Measurements from ENCODE around the gene CENPE. TPM values are rescaled to one million over a fixed set of nuclear protein-coding genes. Genes with fewer than 3 reads are reported as not detected.

Gene CENPE
- total RNA-seq, 1 donor from 2014 or later = 36.5 TPM

GRCh38 chr4:103108542-103108941 lies 89.6 kb downstream of the CENPE start:
- no peak for DNase-seq (ENCODE audit: low spot score)
- Mint-ChIP-seq H3K9me3 (no peaks in the 10 kb centered on the region), H3K4me1 (ENCODE audit: low read depth) (peaks cover 8% of the 10 kb centered on the region), H3K36me3 (ENCODE audit: low read depth) (peaks cover 52% of the 10 kb centered on the region), H3K4me3 (ENCODE audit: low read depth) (no peak overlapping the region), H3K27ac (no peak overlapping the region), H3K27me3 (ENCODE audit: low read depth) (no peaks in the 10 kb centered on the region)
- intact Hi-C loops (cut with micrococcal nuclease) = no loop called here

DNA sequence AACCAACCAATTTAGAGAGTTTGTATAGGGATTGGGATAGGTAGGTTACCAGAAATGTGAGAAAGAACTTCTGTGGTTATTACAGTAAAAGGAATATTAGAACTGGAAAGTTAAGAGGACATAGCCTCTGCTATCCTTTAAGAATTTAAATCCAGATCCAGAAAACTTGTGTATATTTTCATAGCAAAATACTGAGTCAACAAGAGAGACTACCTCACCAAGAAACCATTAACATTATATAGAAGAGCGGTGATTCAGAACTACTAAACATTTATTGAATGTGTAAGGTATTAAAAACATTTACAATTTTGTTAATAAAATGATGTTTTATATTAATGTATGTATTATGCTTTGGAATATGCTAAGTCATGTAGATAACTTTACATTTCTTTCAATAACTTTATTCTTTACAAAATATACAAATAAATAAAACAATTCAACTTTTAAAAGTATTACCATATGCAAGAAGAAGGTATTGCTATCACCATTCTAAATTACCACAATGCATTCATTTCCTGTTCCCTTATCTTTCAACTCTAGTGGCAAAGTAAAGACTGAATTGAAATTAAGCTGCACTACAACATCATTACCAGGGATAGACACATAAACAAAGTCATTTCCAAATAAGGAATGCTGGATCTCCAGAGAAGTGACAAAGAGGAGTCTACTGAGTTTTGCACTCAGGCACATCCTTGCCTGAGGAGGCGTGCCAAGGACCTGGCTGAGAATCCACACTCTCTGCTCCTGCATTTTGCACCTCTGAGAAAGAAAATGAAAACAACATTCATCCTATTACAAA lies 92.4 kb downstream of the CENPE start:
- no peaks in the 10 kb centered on the region for H3K27me3 Mint-ChIP-seq (ENCODE audit: low read depth)
- no peak overlapping the region for H3K4me3 Mint-ChIP-seq (ENCODE audit: low read depth)
- peaks cover 8% of the 10 kb centered on the region for H3K4me1 Mint-ChIP-seq (ENCODE audit: low read depth)
- DNase-seq (ENCODE audit: low spot score) = no peak
- intact Hi-C loops (cut with micrococcal nuclease) = no loop called here
- peaks cover 47% of the 10 kb centered on the region for H3K36me3 Mint-ChIP-seq (ENCODE audit: low read depth)
- no peaks in the 10 kb centered on the region for H3K9me3 Mint-ChIP-seq
- H3K27ac Mint-ChIP-seq = peak overlapping the region; percentile 60

DNA sequence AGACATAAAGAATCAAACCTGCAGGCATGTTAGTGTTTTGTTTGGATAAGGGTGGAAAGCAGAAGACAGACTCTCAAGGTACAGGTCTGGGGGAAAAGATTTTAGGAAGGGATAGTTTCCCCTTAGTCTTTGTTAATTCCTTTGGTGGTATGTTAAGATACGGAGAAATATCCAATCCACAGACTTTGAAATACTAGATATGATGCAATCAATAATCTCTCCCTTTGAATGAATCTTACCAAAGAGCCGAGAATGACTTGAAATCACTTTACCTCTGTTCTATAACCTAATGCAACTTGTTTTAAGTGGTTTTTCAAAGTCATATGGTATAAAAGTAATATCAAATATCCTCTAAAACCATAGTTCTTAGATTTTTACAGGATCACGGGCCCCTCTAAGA lies 93.3 kb downstream of the CENPE start:
- intact Hi-C loops (cut with micrococcal nuclease) = no loop called here
- peaks cover 39% of the 10 kb centered on the region for H3K36me3 Mint-ChIP-seq (ENCODE audit: low read depth)
- H3K4me1 Mint-ChIP-seq (ENCODE audit: low read depth) = peaks cover 12% of the 10 kb centered on the region
- H3K27ac Mint-ChIP-seq = no peak overlapping the region
- DNase-seq (ENCODE audit: low spot score) = no peak
- H3K27me3 Mint-ChIP-seq (ENCODE audit: low read depth) = no peaks in the 10 kb centered on the region
- H3K4me3 Mint-ChIP-seq (ENCODE audit: low read depth) = no peak overlapping the region
- H3K9me3 Mint-ChIP-seq = no peaks in the 10 kb centered on the region

DNA sequence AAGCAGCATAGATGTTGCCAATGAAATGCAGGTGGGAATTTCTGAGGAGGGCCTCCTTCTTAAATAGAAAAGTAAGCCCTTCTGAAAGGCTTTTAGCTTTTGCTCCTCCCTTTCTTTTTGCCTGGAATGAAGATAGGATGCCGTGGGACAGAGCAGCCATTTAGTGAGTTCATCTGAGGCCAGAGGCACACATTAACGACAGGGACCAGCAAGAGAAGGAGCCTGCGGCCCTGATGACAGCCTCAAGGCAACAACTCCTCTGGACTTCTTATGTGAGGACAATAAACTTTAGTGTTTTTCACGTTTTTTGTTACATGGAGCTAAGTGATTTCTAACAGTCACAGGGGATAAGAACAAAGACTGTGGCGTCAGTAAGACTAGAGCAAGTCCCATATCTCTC lies 97.5 kb downstream of the CENPE start:
- H3K4me1 Mint-ChIP-seq (ENCODE audit: low read depth) = peaks cover 23% of the 10 kb centered on the region
- no peaks in the 10 kb centered on the region for H3K27me3 Mint-ChIP-seq (ENCODE audit: low read depth)
- H3K9me3 Mint-ChIP-seq = no peaks in the 10 kb centered on the region
- no peak for DNase-seq (ENCODE audit: low spot score)
- no peak overlapping the region for H3K4me3 Mint-ChIP-seq (ENCODE audit: low read depth)
- intact Hi-C loops (cut with micrococcal nuclease) = no loop called here
- H3K27ac Mint-ChIP-seq = no peak overlapping the region
- peaks cover 13% of the 10 kb centered on the region for H3K36me3 Mint-ChIP-seq (ENCODE audit: low read depth)

GRCh38 chr4:103099691-103100392 lies 98.3 kb downstream of the CENPE start, which contains the start of gene BDH2:
BDH2 (minus strand) TSS chr4:103099834; CDS start chr4:103096254, 3,580 bp downstream.
- peak within 1 kb of the TSS; percentile 85 for H3K4me3 Mint-ChIP-seq (ENCODE audit: low read depth)
- DNase-seq (ENCODE audit: low spot score) = peak; percentile 31
- intact Hi-C loops (cut with micrococcal nuclease) = loop anchor here (1.0 to 5.0 kb wide), 7 partner anchors 24 to 753 kb away; partner anchors contain the start of genes CISD2, MANBA, SLC39A8 and SLC9B1
- H3K4me1 Mint-ChIP-seq (ENCODE audit: low read depth) = peaks cover 20% of the 10 kb centered on the region
- H3K27me3 Mint-ChIP-seq (ENCODE audit: low read depth) = no peaks in the 10 kb centered on the region
- peak within 1 kb of the TSS; percentile 85 for H3K27ac Mint-ChIP-seq
- H3K36me3 Mint-ChIP-seq (ENCODE audit: low read depth) = peaks cover 6% of the 10 kb centered on the region
- no peaks in the 10 kb centered on the region for H3K9me3 Mint-ChIP-seq

- DNase-seq (ENCODE audit: low spot score) = no peak
- peaks cover 20% of the 10 kb centered on the region for H3K4me1 Mint-ChIP-seq (ENCODE audit: low read depth)
- H3K27me3 Mint-ChIP-seq (ENCODE audit: low read depth) = no peaks in the 10 kb centered on the region
- intact Hi-C loops (cut with micrococcal nuclease) = loop anchor here (1.0 to 5.0 kb wide), 7 partner anchors 23 to 752 kb away; partner anchors contain the start of genes CISD2, MANBA, SLC39A8 and SLC9B1
- H3K27ac Mint-ChIP-seq = peak overlapping the region; percentile 85
- H3K36me3 Mint-ChIP-seq (ENCODE audit: low read depth) = no peaks in the 10 kb centered on the region
- peak overlapping the region; percentile 85 for H3K4me3 Mint-ChIP-seq (ENCODE audit: low read depth)
- no peaks in the 10 kb centered on the region for H3K9me3 Mint-ChIP-seq
Measured at GRCh38 chr4:103098756-103099440, 99.2 kb downstream of the CENPE start.

DNA sequence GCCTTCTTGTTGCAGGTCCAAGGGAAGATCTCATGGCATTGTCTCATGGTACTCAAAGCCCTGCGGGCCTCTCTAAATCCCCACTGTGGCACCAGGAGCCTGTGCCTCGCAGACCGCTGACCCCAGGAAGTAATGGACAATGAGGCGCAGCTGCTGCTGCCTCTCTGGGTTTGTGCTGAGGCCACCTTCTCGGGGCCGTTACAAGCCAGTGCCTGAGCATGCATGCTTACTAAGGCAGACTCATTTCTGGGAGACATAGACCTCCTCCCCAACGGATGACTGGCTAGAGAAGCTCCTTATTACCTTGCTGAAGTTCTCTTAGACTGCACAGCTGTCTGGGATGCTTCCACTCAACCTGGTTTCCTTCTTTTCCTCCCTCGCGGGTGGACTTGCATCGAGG lies 99.8 kb downstream of the CENPE start:
- Mint-ChIP-seq H3K9me3 (no peaks in the 10 kb centered on the region), H3K27ac (no peak overlapping the region), H3K4me1 (ENCODE audit: low read depth) (peaks cover 20% of the 10 kb centered on the region), H3K27me3 (ENCODE audit: low read depth) (no peaks in the 10 kb centered on the region), H3K4me3 (ENCODE audit: low read depth) (no peak overlapping the region), H3K36me3 (ENCODE audit: low read depth) (no peaks in the 10 kb centered on the region)
- no peak for DNase-seq (ENCODE audit: low spot score)
- intact Hi-C loops (cut with micrococcal nuclease) = loop anchor here (2.0 to 5.0 kb wide), 4 partner anchors 52 to 751 kb away; partner anchors contain the start of genes CISD2, MANBA and SLC39A8

GRCh38 chr4:103097112-103097511 lies 101.0 kb downstream of the CENPE start:
- no peak overlapping the region for H3K27ac Mint-ChIP-seq
- H3K36me3 Mint-ChIP-seq (ENCODE audit: low read depth) = no peaks in the 10 kb centered on the region
- no peak for DNase-seq (ENCODE audit: low spot score)

GRCh38 chr4:103095080-103095479 lies 103.1 kb downstream of the CENPE start:
- Mint-ChIP-seq H3K27ac (no peak overlapping the region), H3K4me1 (ENCODE audit: low read depth) (peaks cover 35% of the 10 kb centered on the region), H3K4me3 (ENCODE audit: low read depth) (no peak overlapping the region), H3K27me3 (ENCODE audit: low read depth) (no peaks in the 10 kb centered on the region), H3K36me3 (ENCODE audit: low read depth) (peaks cover 8% of the 10 kb centered on the region), H3K9me3 (no peaks in the 10 kb centered on the region)
- intact Hi-C loops (cut with micrococcal nuclease) = loop anchor here (5.0 kb wide), 2 partner anchors 333 to 748 kb away; partner anchors contain the start of genes MANBA and SLC39A8
- DNase-seq (ENCODE audit: low spot score) = no peak

More at GRCh38 chr4:103097112-103097511, 101.0 kb downstream of the CENPE start:
- intact Hi-C loops (cut with micrococcal nuclease) = loop anchor here (5.0 kb wide), 2 partner anchors 335 to 750 kb away; partner anchors contain the start of genes MANBA and SLC39A8
- Mint-ChIP-seq H3K4me3 (ENCODE audit: low read depth) (no peak overlapping the region), H3K4me1 (ENCODE audit: low read depth) (peaks cover 30% of the 10 kb centered on the region), H3K27me3 (ENCODE audit: low read depth) (no peaks in the 10 kb centered on the region), H3K9me3 (no peaks in the 10 kb centered on the region)

DNA sequence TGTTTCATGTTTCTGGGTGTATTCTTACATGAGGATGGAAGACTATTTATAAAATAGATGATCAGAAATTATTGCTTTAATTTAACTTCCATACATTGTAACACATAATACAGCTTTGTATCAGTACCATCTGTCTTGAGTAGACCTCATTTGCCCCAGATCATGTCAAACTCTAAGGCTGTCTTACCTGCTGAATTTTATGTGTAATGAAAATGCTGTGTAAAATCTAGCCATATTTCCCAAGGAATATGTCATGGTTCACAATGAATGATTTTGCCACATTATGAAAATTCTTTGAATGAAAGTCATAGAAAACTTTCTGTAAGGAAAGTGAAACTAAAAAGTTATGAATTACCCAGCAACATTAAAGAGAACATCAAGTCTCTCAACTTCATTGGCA lies 105.9 kb downstream of the CENPE start:
- no peak for DNase-seq (ENCODE audit: low spot score)
- Mint-ChIP-seq H3K27me3 (ENCODE audit: low read depth) (no peaks in the 10 kb centered on the region), H3K27ac (peak overlapping the region; percentile 46), H3K4me3 (ENCODE audit: low read depth) (peak overlapping the region; percentile 33), H3K36me3 (ENCODE audit: low read depth) (peaks cover 17% of the 10 kb centered on the region), H3K4me1 (ENCODE audit: low read depth) (peaks cover 24% of the 10 kb centered on the region), H3K9me3 (no peaks in the 10 kb centered on the region)
- intact Hi-C loops (cut with micrococcal nuclease) = loop anchor here (2.0 to 5.0 kb wide), 3 partner anchors 265 to 645 kb away; partner anchors contain the start of gene UBE2D3

DNA sequence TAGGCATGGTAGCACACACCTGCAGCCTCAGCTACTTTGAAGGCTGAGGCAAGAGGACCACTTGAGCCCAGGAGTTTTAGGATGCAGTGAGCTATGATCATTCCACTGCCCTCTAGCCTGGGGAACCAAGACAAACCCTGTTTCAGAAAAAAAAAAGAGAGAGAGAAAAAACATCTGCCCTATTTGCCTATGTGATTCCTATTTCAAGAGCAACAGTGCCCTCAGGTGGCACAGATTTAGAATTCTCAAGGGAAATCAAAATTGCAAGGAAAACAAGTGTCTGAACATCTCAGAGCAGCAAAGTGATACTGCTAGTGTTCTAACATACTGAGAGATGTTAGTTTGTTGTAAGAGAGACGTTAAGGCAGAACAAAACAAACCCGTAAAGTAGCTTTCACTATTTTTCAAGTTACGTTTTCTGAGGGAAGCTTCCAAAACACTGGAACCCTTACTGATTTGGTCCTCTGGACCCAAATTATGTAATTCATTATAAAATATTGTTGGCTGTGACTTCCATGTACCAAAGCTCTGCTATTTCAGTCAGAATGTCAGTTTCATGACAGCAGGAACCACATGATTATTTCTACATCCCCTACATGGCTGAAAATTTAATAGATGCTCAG lies 106.4 kb downstream of the CENPE start:
- peak overlapping the region; percentile 65 for H3K27ac Mint-ChIP-seq
- H3K4me1 Mint-ChIP-seq (ENCODE audit: low read depth) = peaks cover 24% of the 10 kb centered on the region

DNA sequence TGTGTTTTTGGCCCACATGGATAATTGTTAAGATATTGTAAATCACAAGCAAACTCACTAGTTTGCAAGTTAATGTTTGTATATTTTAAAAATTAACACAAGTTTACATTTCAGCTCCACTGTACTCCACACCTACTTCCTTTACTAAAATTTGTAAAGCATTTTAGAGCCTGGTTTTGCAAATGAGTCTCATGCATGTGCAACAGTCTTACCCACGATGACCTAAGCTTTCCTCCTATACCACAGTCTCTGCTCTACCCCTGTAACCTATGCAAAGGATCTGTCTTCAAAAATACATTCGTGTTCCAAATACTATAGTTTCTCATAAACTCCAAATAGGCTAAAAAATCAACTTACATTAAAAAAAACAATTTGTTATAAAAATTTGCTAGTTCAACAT lies 108.7 kb downstream of the CENPE start:
- Mint-ChIP-seq H3K27me3 (ENCODE audit: low read depth) (no peaks in the 10 kb centered on the region), H3K4me1 (ENCODE audit: low read depth) (peaks cover 24% of the 10 kb centered on the region), H3K27ac (no peak overlapping the region), H3K36me3 (ENCODE audit: low read depth) (peaks cover 28% of the 10 kb centered on the region), H3K4me3 (ENCODE audit: low read depth) (no peak overlapping the region), H3K9me3 (no peaks in the 10 kb centered on the region)
- no peak for DNase-seq (ENCODE audit: low spot score)
- intact Hi-C loops (cut with micrococcal nuclease) = no loop called here

More for the DNA sequence above, 106.4 kb downstream of the CENPE start:
- intact Hi-C loops (cut with micrococcal nuclease) = loop anchor here (1.0 to 5.0 kb wide), 5 partner anchors 45 to 661 kb away; partner anchors contain the start of gene UBE2D3
- peak; percentile 33 for DNase-seq (ENCODE audit: low spot score)
- H3K9me3 Mint-ChIP-seq = no peaks in the 10 kb centered on the region
- H3K4me3 Mint-ChIP-seq (ENCODE audit: low read depth) = peak overlapping the region; percentile 54
- H3K27me3 Mint-ChIP-seq (ENCODE audit: low read depth) = no peaks in the 10 kb centered on the region
- peaks cover 22% of the 10 kb centered on the region for H3K36me3 Mint-ChIP-seq (ENCODE audit: low read depth)
